ENCODE data around the gene SDR42E2.

The SDR42E2 gene

DNA sequence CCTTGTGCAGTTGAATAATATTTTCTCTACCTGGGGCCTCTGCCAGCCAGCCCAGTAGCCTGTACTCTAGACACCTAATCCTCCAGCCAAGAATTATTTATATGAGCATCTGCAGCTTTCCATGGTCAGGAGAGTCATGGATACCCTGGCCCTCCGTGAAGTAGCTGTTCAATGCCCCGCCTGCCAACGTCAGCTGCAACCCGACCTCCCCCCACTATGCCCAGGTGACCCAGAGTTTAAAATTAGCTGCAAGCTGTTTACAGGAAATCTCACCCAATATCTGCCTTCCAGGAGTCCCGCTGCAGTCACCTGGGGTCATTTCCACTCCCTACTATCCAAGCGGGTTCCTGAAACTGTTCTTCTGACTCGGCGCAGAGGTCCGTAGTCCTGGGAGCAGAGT is 12.3 kb downstream of the SDR42E2 start:
- TF ChIP-seq POU2F2 (IDR thresholded peaks at IDR 0.05; ENCODE audit: low read depth, low read length) = no peak
- no peak for TF ChIP-seq SPI1 (IDR thresholded peaks at IDR 0.05; ENCODE audit: low read depth, low read length)
- TF ChIP-seq PAX5 (IDR thresholded peaks at IDR 0.05; ENCODE audit: insufficient read depth, low read length, severe bottlenecking) = no peak
- no peak for TF ChIP-seq POLR2AphosphoS5 (IDR thresholded peaks at IDR 0.05; ENCODE audit: low read depth, low read length)
- TF ChIP-seq POLR2A (IDR thresholded peaks at IDR 0.05; ENCODE audit: low read depth, low read length) = no peak
- no peak for TF ChIP-seq TAF1 (IDR thresholded peaks at IDR 0.05; ENCODE audit: low read depth, low read length)
- DNase-seq (ENCODE audit: insufficient read length, low spot score) = no peak
- no peak for FAIRE-seq

DNA sequence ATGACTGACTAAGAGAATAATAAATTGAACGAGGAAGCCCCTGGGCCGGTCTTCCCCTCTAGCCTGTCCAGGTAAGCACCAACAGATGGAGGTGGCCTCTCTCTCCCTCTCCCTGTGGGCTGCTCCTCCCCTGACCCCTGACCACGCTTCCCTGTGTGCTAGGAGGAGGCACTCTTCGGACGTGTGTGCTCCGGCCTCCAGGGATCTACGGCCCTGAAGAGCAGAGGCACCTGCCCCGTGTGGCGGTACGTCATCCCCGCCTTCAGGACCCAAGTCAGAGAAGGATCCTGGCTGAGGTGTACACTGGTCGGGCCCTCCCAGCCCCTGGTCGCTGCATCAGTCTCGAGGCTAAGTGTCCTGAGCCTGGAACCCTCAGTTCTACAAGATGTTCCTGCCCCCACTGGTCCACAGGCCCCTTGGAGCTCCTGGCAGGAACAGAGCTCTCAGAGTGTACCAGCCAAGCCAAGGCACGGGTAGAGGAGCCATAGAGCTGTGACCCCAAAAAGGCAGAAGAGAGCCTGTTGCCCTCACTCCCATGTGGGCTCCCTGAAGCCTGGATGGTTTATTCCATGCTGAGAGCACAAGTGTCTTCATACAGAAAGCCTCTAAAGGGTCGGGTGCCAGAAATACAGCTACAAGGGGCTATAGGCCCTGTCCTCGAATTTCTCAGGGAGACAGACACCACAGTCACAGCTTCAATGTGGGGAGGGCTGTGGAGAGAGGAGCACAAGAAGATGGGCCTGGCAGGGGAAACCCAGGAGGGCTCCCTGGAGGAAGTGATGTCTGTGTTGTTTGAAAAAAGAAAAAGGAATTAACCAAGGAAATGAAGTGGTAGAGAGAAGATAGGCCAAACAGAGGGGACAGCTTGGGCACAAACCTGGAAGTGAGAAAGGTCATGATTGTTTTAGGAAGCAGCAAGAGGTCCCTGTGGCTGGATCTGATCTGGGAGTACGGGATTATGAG is 15.9 kb downstream of the SDR42E2 start:
- DNase-seq (ENCODE audit: insufficient read length, low spot score) (no peak), FAIRE-seq (no peak)
- no peak for TF ChIP-seq TAF1 (IDR thresholded peaks at IDR 0.05; ENCODE audit: low read depth, low read length)
- no peak for TF ChIP-seq POLR2A (IDR thresholded peaks at IDR 0.05; ENCODE audit: low read depth, low read length)
- no peak for TF ChIP-seq SPI1 (IDR thresholded peaks at IDR 0.05; ENCODE audit: low read depth, low read length)
- no peak for TF ChIP-seq POU2F2 (IDR thresholded peaks at IDR 0.05; ENCODE audit: low read depth, low read length)
- no peak for TF ChIP-seq PAX5 (IDR thresholded peaks at IDR 0.05; ENCODE audit: insufficient read depth, low read length, severe bottlenecking)
- TF ChIP-seq POLR2AphosphoS5 (IDR thresholded peaks at IDR 0.05; ENCODE audit: low read depth, low read length) = no peak

DNA sequence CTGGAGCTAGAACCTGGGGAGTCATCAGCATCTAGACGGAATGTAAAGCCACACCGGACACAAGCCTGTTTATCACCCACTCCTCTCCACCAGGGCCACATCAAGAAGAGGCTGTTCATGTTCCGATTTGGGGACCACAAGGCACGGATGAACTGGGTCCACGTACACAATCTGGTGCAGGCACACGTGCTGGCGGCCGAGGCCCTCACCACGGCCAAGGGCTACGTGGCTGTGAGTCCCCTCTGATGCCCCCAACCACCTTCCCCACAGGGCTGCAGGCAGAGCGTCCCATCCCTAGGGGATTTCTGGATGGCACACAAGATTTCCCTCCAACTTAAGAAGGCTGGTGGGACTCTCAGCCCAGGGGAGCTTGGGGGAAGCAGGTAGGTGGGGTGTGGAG is 19.1 kb downstream of the SDR42E2 start:
- DNase-seq (ENCODE audit: insufficient read length, low spot score) (no peak), FAIRE-seq (no peak)
- TF ChIP-seq TAF1 (IDR thresholded peaks at IDR 0.05; ENCODE audit: low read depth, low read length) (no peak), PAX5 (IDR thresholded peaks at IDR 0.05; ENCODE audit: insufficient read depth, low read length, severe bottlenecking) (no peak), POU2F2 (IDR thresholded peaks at IDR 0.05; ENCODE audit: low read depth, low read length) (no peak), SPI1 (IDR thresholded peaks at IDR 0.05; ENCODE audit: low read depth, low read length) (no peak), POLR2AphosphoS5 (IDR thresholded peaks at IDR 0.05; ENCODE audit: low read depth, low read length) (no peak), POLR2A (IDR thresholded peaks at IDR 0.05; ENCODE audit: low read depth, low read length) (no peak)

DNA sequence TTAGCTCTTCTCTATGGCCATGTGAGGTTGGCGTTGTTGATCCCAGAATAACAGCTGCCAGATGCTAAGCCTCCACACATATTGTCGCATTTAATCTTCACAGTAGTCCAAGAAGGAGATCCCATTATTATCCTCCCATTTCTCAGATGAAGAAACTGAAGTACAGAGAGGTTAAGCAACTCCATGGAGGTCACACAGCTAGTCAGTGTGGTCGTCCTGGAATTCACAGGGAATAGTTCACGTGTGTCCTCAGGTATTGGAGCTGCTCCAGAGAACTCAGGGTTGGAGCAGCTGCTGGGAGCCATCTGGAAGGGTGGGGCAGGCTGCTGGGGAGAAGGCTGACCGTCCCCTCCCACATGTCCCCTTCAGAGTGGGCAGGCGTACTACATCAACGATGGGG is 19.5 kb downstream of the SDR42E2 start:
- TF ChIP-seq POLR2A (IDR thresholded peaks at IDR 0.05; ENCODE audit: low read depth, low read length) (no peak), SPI1 (IDR thresholded peaks at IDR 0.05; ENCODE audit: low read depth, low read length) (no peak), PAX5 (IDR thresholded peaks at IDR 0.05; ENCODE audit: insufficient read depth, low read length, severe bottlenecking) (no peak), POU2F2 (IDR thresholded peaks at IDR 0.05; ENCODE audit: low read depth, low read length) (no peak), TAF1 (IDR thresholded peaks at IDR 0.05; ENCODE audit: low read depth, low read length) (no peak), POLR2AphosphoS5 (IDR thresholded peaks at IDR 0.05; ENCODE audit: low read depth, low read length) (no peak)
- no peak for FAIRE-seq

DNA sequence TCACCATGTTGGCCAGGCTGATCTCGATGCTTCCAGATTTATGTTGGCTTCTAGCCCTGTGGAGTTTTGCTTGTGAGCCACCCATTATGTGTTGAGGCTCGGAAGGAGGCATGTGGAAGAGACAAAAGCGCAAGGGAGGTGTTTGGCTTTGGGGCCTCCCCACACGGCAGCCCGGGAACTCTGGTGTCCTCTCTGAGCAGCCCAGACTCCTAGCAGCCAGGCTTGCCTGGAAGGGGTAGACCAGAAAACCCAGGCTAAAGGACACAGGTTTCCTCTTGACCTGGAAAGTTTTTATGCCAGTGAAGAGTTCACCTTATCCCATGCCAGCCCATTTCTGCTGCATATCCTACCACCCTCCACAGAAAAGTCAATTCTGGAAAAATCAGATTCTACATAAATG is 21.0 kb downstream of the SDR42E2 start:
- TF ChIP-seq SPI1 (IDR thresholded peaks at IDR 0.05; ENCODE audit: low read depth, low read length) = no peak
- no peak for TF ChIP-seq POLR2A (IDR thresholded peaks at IDR 0.05; ENCODE audit: low read depth, low read length)
- FAIRE-seq (no peak), DNase-seq (ENCODE audit: insufficient read length, low spot score) (no peak)

More for the DNA sequence above, 19.5 kb downstream of the SDR42E2 start:
- no peak for DNase-seq (ENCODE audit: insufficient read length, low spot score)

DNA sequence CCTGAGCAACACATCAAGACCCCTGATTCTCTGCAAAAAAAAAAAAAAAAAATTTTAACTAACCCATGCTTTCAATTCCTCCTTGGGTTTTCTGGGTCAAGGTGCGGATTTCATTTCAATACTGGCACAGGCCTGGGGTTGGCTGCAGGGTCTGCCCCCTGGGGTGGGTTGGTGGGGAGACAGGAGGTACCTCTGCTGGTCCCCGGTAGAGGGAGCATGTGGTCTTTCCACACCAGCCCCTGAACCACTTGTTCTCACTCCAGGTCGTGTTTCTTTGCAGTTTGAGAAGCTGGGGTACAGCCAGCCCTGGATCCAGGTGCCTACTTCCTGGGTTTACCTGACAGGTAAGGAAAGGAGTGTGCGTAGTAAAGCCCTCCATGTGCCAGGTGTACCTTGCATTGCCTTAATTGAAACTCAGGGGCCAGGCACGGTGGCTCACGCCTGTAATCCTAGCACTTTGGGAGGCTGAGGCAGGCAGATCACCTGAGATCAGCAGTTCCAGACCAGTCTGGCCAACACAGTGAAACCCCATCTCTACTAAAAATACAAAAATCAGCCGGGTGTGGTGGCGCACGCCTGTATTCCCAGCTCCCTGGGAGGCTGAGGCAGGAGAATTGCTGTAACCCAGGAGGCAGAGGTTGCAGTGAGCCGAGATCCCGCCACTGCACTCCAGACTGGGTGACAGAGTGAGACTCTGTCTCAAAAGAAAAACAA is 21.8 kb downstream of the SDR42E2 start:
- DNase-seq (ENCODE audit: insufficient read length, low spot score) (no peak), FAIRE-seq (no peak)
- no peak for TF ChIP-seq SPI1 (IDR thresholded peaks at IDR 0.05; ENCODE audit: low read depth, low read length)
- no peak for TF ChIP-seq PAX5 (IDR thresholded peaks at IDR 0.05; ENCODE audit: insufficient read depth, low read length, severe bottlenecking)
- TF ChIP-seq POLR2AphosphoS5 (IDR thresholded peaks at IDR 0.05; ENCODE audit: low read depth, low read length) = no peak
- no peak for TF ChIP-seq POLR2A (IDR thresholded peaks at IDR 0.05; ENCODE audit: low read depth, low read length)
- no peak for TF ChIP-seq TAF1 (IDR thresholded peaks at IDR 0.05; ENCODE audit: low read depth, low read length)
- TF ChIP-seq POU2F2 (IDR thresholded peaks at IDR 0.05; ENCODE audit: low read depth, low read length) = no peak

DNA sequence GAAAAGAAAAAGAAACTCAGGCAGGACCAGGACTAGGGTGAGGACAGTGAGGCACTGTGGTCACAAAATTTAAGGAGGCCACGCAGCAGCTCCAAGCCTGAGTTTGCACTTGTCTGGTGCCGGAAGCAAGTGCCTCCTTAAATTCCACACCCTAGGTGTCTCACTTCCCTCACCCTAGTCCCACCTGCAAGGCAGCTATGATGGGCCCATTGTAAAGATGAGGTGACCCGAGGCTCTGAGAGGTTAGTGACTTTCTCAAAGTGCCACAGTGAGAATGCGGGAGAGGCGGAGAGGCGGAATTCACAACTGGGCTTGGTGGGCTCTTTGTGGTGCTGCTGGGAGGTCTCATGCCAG is 22.3 kb downstream of the SDR42E2 start:
- FAIRE-seq (no peak), DNase-seq (ENCODE audit: insufficient read length, low spot score) (no peak)
- TF ChIP-seq POLR2AphosphoS5 (IDR thresholded peaks at IDR 0.05; ENCODE audit: low read depth, low read length) (no peak), POLR2A (IDR thresholded peaks at IDR 0.05; ENCODE audit: low read depth, low read length) (no peak), SPI1 (IDR thresholded peaks at IDR 0.05; ENCODE audit: low read depth, low read length) (no peak), TAF1 (IDR thresholded peaks at IDR 0.05; ENCODE audit: low read depth, low read length) (no peak), POU2F2 (IDR thresholded peaks at IDR 0.05; ENCODE audit: low read depth, low read length) (no peak), PAX5 (IDR thresholded peaks at IDR 0.05; ENCODE audit: insufficient read depth, low read length, severe bottlenecking) (no peak)

DNA sequence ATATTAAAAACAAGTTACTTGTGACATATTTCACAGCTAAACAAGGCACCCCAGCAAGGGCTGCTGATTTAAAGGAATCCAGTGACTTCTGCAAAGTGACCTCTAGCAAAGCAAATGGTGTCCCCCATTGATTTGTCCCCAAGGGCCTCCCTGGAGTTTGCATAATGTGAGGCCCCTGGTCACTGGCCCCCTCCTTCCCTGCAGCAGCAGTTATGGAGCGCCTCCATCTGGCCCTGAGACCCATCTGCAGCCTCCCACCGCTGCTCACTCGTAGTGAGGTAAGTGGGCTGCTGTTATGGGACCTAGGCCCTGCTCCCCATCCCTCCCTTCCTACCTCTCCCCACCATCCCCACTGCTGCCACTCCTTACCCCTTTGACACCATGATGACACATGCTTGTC is 24.2 kb downstream of the SDR42E2 start:
- no peak for DNase-seq (ENCODE audit: insufficient read length, low spot score)
- TF ChIP-seq SPI1 (IDR thresholded peaks at IDR 0.05; ENCODE audit: low read depth, low read length) (no peak), POLR2AphosphoS5 (IDR thresholded peaks at IDR 0.05; ENCODE audit: low read depth, low read length) (no peak), PAX5 (IDR thresholded peaks at IDR 0.05; ENCODE audit: insufficient read depth, low read length, severe bottlenecking) (no peak), TAF1 (IDR thresholded peaks at IDR 0.05; ENCODE audit: low read depth, low read length) (no peak), POLR2A (IDR thresholded peaks at IDR 0.05; ENCODE audit: low read depth, low read length) (no peak), POU2F2 (IDR thresholded peaks at IDR 0.05; ENCODE audit: low read depth, low read length) (no peak)
- no peak for FAIRE-seq

DNA sequence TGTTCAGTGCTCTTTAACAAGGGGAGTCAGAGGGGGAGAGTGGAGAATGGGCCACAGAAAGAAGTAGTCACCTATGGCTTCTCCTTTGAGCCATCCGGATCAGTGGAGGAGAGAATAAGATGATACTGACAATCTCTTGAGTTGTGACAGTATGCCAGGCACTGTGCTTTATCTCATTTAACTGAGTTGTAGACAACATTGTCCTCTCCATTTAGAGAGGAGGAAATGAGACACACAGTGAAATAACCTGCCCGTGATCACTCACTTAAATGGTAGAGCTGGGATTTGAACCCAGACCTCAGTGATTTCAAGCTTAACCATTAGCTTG is 25.9 kb downstream of the SDR42E2 start:
- TF ChIP-seq TAF1 (IDR thresholded peaks at IDR 0.05; ENCODE audit: low read depth, low read length) (no peak), POLR2A (IDR thresholded peaks at IDR 0.05; ENCODE audit: low read depth, low read length) (no peak), PAX5 (IDR thresholded peaks at IDR 0.05; ENCODE audit: insufficient read depth, low read length, severe bottlenecking) (no peak), POU2F2 (IDR thresholded peaks at IDR 0.05; ENCODE audit: low read depth, low read length) (no peak), POLR2AphosphoS5 (IDR thresholded peaks at IDR 0.05; ENCODE audit: low read depth, low read length) (no peak), SPI1 (IDR thresholded peaks at IDR 0.05; ENCODE audit: low read depth, low read length) (0 out of 2 replicates have a peak, but pooled peaks have one; percentile 15)
- FAIRE-seq = peak; percentile 16
- DNase-seq (ENCODE audit: insufficient read length, low spot score) = no peak
